Transverse colon (tissue), 4 donors: ENCODE data around the gene SEC22C.

Experiments used
- CTCF ChIP-seq, 5 experiments: fragments of 200-600 bp in 3 of 5; fragments of 450-650 bp in 2 of 5; sonication (generic) in 3 of 5; IDR thresholded peaks; 1 replicate in 2 of 5; 2 replicates in 3 of 5; pipeline ENCODE4 v1.5.1; 2016 to 2017; ENCODE audit warnings: antibody characterized with exemption in 5 of 5, inconsistent platforms in 3 of 5, mild to moderate bottlenecking in 2 of 5, moderate library complexity in 1 of 5
- EP300 ChIP-seq: sonication (generic); formaldehyde crosslinking; IDR thresholded peaks from one replicate; pipeline ENCODE4 v1.6.1; 2017; ENCODE audit warnings: antibody characterized with exemption, low read depth
- POLR2A ChIP-seq: fragments of 450-650 bp; IDR thresholded peaks from one replicate; pipeline ENCODE4 v1.6.1; 2016; ENCODE audit warnings: antibody characterized with exemption, mild to moderate bottlenecking, moderate library complexity
- POLR2AphosphoS5 ChIP-seq, 3 donors: sonication (generic); formaldehyde crosslinking; IDR thresholded peaks; one replicate each; pipeline ENCODE4 v1.6.1; 2016; ENCODE audit warnings: antibody characterized with exemption in 3 of 3

- TF ChIP-seq CTCF (IDR thresholded peaks at IDR 0.05) (no peak), POLR2AphosphoS5 (IDR thresholded peaks at IDR 0.05) (no peak), POLR2A (no peak), EP300 (no peak)
Observed at GRCh38 chr3:42549131-42549530, 32.6 kb downstream of the SEC22C start.
